Neural cell (in vitro differentiated cells): ENCODE data around the gene AGTRAP.

Source experiments
- EP300 ChIP-seq: fragments of 450-650 bp; conservative IDR thresholded peaks from 2 replicates; pipeline ENCODE4 v1.6.1; 2014; ENCODE audit warnings: antibody characterized with exemption, mild to moderate bottlenecking, moderate library complexity; ENCODE audit not compliant: poor library complexity, severe bottlenecking
- EZH2 ChIP-seq: fragments of 200-600, 300-800 bp; shearing (Covaris generic), sonication (generic); IDR thresholded peaks from 2 replicates; pipeline ENCODE4 v1.6.1; 2014; ENCODE audit warnings: antibody characterized with exemption, low read length, borderline replicate concordance, mild to moderate bottlenecking; ENCODE audit not compliant: insufficient read depth, poor library complexity, severe bottlenecking
- MXI1 ChIP-seq: fragments of 450-650 bp; conservative IDR thresholded peaks from 2 replicates; pipeline ENCODE4 v1.6.1; 2014; ENCODE audit warnings: antibody characterized with exemption, mild to moderate bottlenecking; ENCODE audit not compliant: poor library complexity, severe bottlenecking
- POLR2AphosphoS5 ChIP-seq: IDR thresholded peaks from 2 replicates; pipeline ENCODE4 v1.6.1; 2012
- RAD21 ChIP-seq: fragments of 450-650 bp; conservative IDR thresholded peaks from 2 replicates; pipeline ENCODE4 v1.6.1; 2014; ENCODE audit warnings: antibody characterized with exemption, mild to moderate bottlenecking, moderate library complexity
- SMC3 ChIP-seq: fragments of 450-650 bp; conservative IDR thresholded peaks from 2 replicates; pipeline ENCODE4 v1.6.1; 2014; ENCODE audit warnings: antibody characterized with exemption, mild to moderate bottlenecking, moderate library complexity; ENCODE audit not compliant: poor library complexity
- TAF1 ChIP-seq: IDR thresholded peaks from 2 replicates; pipeline ENCODE4 v1.6.1; 2012; ENCODE audit warnings: low read depth
- TF ChIP-seq, protein P1 (sequence below): fragments of 450-650 bp; IDR thresholded peaks from 2 replicates; pipeline ENCODE4 v1.5.1; 2014; ENCODE audit warnings: antibody characterized with exemption, mild to moderate bottlenecking, moderate library complexity; ENCODE audit not compliant: poor library complexity, severe bottlenecking
- TF ChIP-seq, protein P2 (sequence below): IDR thresholded peaks from 2 replicates; pipeline ENCODE4 v1.6.1; 2012; ENCODE audit warnings: borderline replicate concordance

DNA sequence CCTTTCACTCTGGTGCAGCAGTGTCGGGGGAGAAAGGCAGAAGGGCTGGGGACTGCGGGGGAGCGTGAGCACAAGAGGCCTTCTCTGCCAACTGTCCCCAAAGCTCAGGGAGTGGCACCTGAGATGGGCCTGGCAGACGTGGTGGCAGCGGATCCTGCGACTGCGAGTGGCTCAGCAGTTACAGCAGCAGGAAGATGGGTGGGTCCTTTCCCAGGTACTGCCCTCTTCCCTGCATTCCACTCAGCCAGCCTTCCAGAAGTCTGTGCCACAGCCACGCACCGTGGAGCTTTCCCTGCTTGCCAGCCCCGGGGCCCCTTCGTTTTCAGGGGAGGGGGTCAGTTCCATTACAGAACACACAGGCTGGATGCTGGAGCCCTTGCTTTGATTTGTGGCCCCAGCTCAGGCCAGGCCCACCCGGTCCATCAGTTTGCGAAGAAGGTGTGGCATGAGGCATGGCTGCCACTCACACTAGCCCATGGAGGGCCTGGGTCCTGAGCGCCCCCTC, 52.7 kb downstream of the AGTRAP start:
- TF ChIP-seq POLR2AphosphoS5 = no peak
- TF ChIP-seq EZH2 = no peak
- TF ChIP-seq, protein P1, sequence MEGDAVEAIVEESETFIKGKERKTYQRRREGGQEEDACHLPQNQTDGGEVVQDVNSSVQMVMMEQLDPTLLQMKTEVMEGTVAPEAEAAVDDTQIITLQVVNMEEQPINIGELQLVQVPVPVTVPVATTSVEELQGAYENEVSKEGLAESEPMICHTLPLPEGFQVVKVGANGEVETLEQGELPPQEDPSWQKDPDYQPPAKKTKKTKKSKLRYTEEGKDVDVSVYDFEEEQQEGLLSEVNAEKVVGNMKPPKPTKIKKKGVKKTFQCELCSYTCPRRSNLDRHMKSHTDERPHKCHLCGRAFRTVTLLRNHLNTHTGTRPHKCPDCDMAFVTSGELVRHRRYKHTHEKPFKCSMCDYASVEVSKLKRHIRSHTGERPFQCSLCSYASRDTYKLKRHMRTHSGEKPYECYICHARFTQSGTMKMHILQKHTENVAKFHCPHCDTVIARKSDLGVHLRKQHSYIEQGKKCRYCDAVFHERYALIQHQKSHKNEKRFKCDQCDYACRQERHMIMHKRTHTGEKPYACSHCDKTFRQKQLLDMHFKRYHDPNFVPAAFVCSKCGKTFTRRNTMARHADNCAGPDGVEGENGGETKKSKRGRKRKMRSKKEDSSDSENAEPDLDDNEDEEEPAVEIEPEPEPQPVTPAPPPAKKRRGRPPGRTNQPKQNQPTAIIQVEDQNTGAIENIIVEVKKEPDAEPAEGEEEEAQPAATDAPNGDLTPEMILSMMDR = no peak
- TF ChIP-seq EP300 = no peak
- TF ChIP-seq RAD21 = no peak
- TF ChIP-seq, protein P2, sequence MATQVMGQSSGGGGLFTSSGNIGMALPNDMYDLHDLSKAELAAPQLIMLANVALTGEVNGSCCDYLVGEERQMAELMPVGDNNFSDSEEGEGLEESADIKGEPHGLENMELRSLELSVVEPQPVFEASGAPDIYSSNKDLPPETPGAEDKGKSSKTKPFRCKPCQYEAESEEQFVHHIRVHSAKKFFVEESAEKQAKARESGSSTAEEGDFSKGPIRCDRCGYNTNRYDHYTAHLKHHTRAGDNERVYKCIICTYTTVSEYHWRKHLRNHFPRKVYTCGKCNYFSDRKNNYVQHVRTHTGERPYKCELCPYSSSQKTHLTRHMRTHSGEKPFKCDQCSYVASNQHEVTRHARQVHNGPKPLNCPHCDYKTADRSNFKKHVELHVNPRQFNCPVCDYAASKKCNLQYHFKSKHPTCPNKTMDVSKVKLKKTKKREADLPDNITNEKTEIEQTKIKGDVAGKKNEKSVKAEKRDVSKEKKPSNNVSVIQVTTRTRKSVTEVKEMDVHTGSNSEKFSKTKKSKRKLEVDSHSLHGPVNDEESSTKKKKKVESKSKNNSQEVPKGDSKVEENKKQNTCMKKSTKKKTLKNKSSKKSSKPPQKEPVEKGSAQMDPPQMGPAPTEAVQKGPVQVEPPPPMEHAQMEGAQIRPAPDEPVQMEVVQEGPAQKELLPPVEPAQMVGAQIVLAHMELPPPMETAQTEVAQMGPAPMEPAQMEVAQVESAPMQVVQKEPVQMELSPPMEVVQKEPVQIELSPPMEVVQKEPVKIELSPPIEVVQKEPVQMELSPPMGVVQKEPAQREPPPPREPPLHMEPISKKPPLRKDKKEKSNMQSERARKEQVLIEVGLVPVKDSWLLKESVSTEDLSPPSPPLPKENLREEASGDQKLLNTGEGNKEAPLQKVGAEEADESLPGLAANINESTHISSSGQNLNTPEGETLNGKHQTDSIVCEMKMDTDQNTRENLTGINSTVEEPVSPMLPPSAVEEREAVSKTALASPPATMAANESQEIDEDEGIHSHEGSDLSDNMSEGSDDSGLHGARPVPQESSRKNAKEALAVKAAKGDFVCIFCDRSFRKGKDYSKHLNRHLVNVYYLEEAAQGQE = no peak
- TF ChIP-seq TAF1 = no peak
- no peak for TF ChIP-seq MXI1
- no peak for TF ChIP-seq SMC3
